Stimulated activated CD4-positive, alpha-beta T cell treated with anti-CD3 and anti-CD28 coated beads, Interleukin-4, amount 100 ng/mL, for 4 hours (primary cell): Measurements from ENCODE around the gene SLC16A12.
"Not testable (repeated sequence)": the region's sequence is repeated elsewhere in the genome, so short reads cannot be mapped to it uniquely, and the experiment has no call there.

ENCODE experiments used
- DNase-seq, 2 experiments: peaks; one replicate each; pipeline ENCODE4 v3.0.0-alpha.2; 2020

SLC16A12 gene

GRCh38 chr10:89468191-89468965 lies 67.0 kb downstream of the SLC16A12 start:
- no peak for DNase-seq

- no peak for DNase-seq
Observed at GRCh38 chr10:89466599-89467035, 68.8 kb downstream of the SLC16A12 start.

- no peak for DNase-seq
Observed at GRCh38 chr10:89465196-89465595, 70.2 kb downstream of the SLC16A12 start.

- DNase-seq: no peak
Observed at GRCh38 chr10:89463846-89464537, 71.4 kb downstream of the SLC16A12 start.

- no peak for DNase-seq
Observed at GRCh38 chr10:89458784-89459183, 76.6 kb downstream of the SLC16A12 start.

GRCh38 chr10:89458291-89458690 lies 77.1 kb downstream of the SLC16A12 start:
- no peak for DNase-seq

GRCh38 chr10:89454561-89455347 lies 80.6 kb downstream of the SLC16A12 start:
- DNase-seq: no peak

GRCh38 chr10:89452193-89452592 lies 83.2 kb downstream of the SLC16A12 start:
- DNase-seq: no peak

- DNase-seq: no peak
Observed at GRCh38 chr10:89450901-89451300, 84.5 kb downstream of the SLC16A12 start.

- DNase-seq: not testable (repeated sequence)
Observed at GRCh38 chr10:89444819-89445218, 90.6 kb downstream of the SLC16A12 start.

- DNase-seq: no peak
Observed at GRCh38 chr10:89442289-89442688, 93.1 kb downstream of the SLC16A12 start.

- DNase-seq: no peak
Observed at GRCh38 chr10:89440226-89441009, 95.0 kb downstream of the SLC16A12 start.

- no peak for DNase-seq
Observed at GRCh38 chr10:89438525-89438924, 96.9 kb downstream of the SLC16A12 start.

GRCh38 chr10:89431977-89432376 lies 103.4 kb downstream of the SLC16A12 start:
- no peak for DNase-seq

GRCh38 chr10:89428877-89429276 lies 106.5 kb downstream of the SLC16A12 start:
- no peak for DNase-seq

GRCh38 chr10:89427629-89428028 lies 107.8 kb downstream of the SLC16A12 start:
- no peak for DNase-seq

- no peak for DNase-seq
Observed at GRCh38 chr10:89426230-89426868, 109.0 kb downstream of the SLC16A12 start.

- no peak for DNase-seq
Observed at GRCh38 chr10:89425000-89425399, 110.4 kb downstream of the SLC16A12 start.

- DNase-seq: no peak
Observed at GRCh38 chr10:89421018-89421476, 114.3 kb downstream of the SLC16A12 start.

GRCh38 chr10:89419548-89419947 lies 115.8 kb downstream of the SLC16A12 start:
- no peak for DNase-seq

GRCh38 chr10:89416465-89416864 lies 118.9 kb downstream of the SLC16A12 start:
- no peak for DNase-seq
